Upper lobe of right lung (tissue), 1 donor: ENCODE results near the gene CAMKMT. TPM values are rescaled to one million over a fixed set of nuclear protein-coding genes. Genes with fewer than 3 reads are reported as not detected.

ENCODE experiments used
- ATAC-seq: fragments of 200-7000 bp; cut with Tn5 transposase; one replicate; pipeline ENCODE4 v1.9.1; 2020; ENCODE audit warnings: mild to moderate bottlenecking, moderate library complexity
- DNase-seq: peaks from one replicate; pipeline ENCODE4 v3.0.0-alpha.2; 2020
- H3K27ac ChIP-seq: fragments of 200-600 bp; one replicate; pipeline ENCODE4 v1.8.0; 2022
- H3K27me3 ChIP-seq: fragments of 200-600 bp; one replicate; pipeline ENCODE4 v1.8.0; 2022; ENCODE audit warnings: mild to moderate bottlenecking
- H3K36me3 ChIP-seq: fragments of 200-600 bp; one replicate; pipeline ENCODE4 v1.8.0; 2022
- H3K4me1 ChIP-seq: fragments of 200-600 bp; one replicate; pipeline ENCODE4 v1.8.0; 2022
- H3K4me3 ChIP-seq: fragments of 200-600 bp; one replicate; pipeline ENCODE4 v1.8.0; 2022; ENCODE audit warnings: mild to moderate bottlenecking
- H3K9me3 ChIP-seq: fragments of 200-600 bp; one replicate; pipeline ENCODE4 v1.8.0; 2022
- CTCF ChIP-seq: fragments of 200-600 bp; IDR thresholded peaks from one replicate; pipeline ENCODE4 v1.8.0; 2022; ENCODE audit warnings: antibody characterized with exemption
- intact Hi-C: fragments of 100-400 bp; cut with DNase I; formaldehyde crosslinking; loops from one replicate; pipeline ENCODE4 v1.11.0; 2022
- total RNA-seq: library from RNA; stranded (reverse); fragmentation: NEBNext Ultra II Directional; extraction: Animal tissue kit (Norgen Biotek cat#: 25700); gene quantifications from one replicate; pipeline ENCODE4 v1.2.1, GENCODE V29; 2021
- donor health status: DM: no; HTN: yes; CAD: no; lungs with severe emphysema.

CAMKMT gene
- total RNA-seq, 1 donor from 2014 or later = 10.5 TPM

GRCh38 chr2:44524347-44524926 is 162.7 kb downstream of the CAMKMT start:
- H3K9me3 ChIP-seq = peaks cover 12% of the 10 kb centered on the region
- no peaks in the 10 kb centered on the region for H3K27me3 ChIP-seq
- intact Hi-C loops = no loop called here
- H3K4me3 ChIP-seq = no peak overlapping the region
- no peak for ATAC-seq
- TF ChIP-seq CTCF = no peak
- H3K27ac ChIP-seq = no peak overlapping the region
- H3K36me3 ChIP-seq = no peaks in the 10 kb centered on the region
- H3K4me1 ChIP-seq = no peaks in the 10 kb centered on the region
- DNase-seq = no peak

DNA sequence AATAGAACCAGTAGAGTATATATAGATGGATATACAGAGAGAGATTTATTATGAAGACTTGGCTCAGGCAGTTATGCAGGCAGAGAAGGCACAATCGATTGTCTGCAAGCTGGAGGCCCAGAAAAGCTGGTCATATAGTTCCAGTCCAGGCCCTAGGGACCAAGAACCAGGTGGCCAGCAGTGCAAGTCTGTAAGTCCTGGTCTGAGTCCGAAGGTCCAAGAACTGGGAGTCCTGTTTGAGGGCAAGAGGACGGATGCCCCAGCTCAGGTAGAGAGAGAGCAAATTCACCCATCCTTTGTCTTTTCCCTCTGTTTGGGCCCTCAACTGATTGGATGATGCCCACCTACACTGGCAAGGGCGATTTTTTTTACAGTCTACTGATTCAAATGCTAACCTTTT is 164.6 kb downstream of the CAMKMT start:
- intact Hi-C loops = no loop called here
- H3K4me3 ChIP-seq = no peak overlapping the region
- H3K27ac ChIP-seq = no peak overlapping the region
- no peaks in the 10 kb centered on the region for H3K36me3 ChIP-seq
- DNase-seq (no peak), ATAC-seq (no peak)
- H3K27me3 ChIP-seq = no peaks in the 10 kb centered on the region
- no peaks in the 10 kb centered on the region for H3K4me1 ChIP-seq
- peaks cover 12% of the 10 kb centered on the region for H3K9me3 ChIP-seq
- no peak for TF ChIP-seq CTCF

GRCh38 chr2:44528595-44528994 is 166.8 kb downstream of the CAMKMT start:
- DNase-seq (no peak), ATAC-seq (no peak)
- H3K27me3 ChIP-seq = no peaks in the 10 kb centered on the region
- H3K4me3 ChIP-seq = no peak overlapping the region
- intact Hi-C loops = no loop called here
- TF ChIP-seq CTCF = no peak
- H3K4me1 ChIP-seq = no peaks in the 10 kb centered on the region
- H3K9me3 ChIP-seq = no peaks in the 10 kb centered on the region
- H3K36me3 ChIP-seq = no peaks in the 10 kb centered on the region
- no peak overlapping the region for H3K27ac ChIP-seq

GRCh38 chr2:44529448-44529847 is 167.7 kb downstream of the CAMKMT start:
- Histone ChIP-seq H3K9me3 (no peaks in the 10 kb centered on the region), H3K27ac (no peak overlapping the region), H3K4me1 (no peaks in the 10 kb centered on the region), H3K36me3 (no peaks in the 10 kb centered on the region), H3K4me3 (no peak overlapping the region), H3K27me3 (no peaks in the 10 kb centered on the region)
- TF ChIP-seq CTCF = no peak
- ATAC-seq = no peak
- no peak for DNase-seq
- intact Hi-C loops = no loop called here

GRCh38 chr2:44531289-44531688 is 169.5 kb downstream of the CAMKMT start:
- Histone ChIP-seq H3K4me3 (no peak overlapping the region), H3K36me3 (no peaks in the 10 kb centered on the region), H3K27me3 (no peaks in the 10 kb centered on the region), H3K27ac (no peak overlapping the region), H3K9me3 (no peaks in the 10 kb centered on the region), H3K4me1 (no peaks in the 10 kb centered on the region)
- intact Hi-C loops = no loop called here
- DNase-seq = no peak
- no peak for ATAC-seq
- TF ChIP-seq CTCF = no peak

GRCh38 chr2:44532031-44532430 is 170.3 kb downstream of the CAMKMT start:
- no peaks in the 10 kb centered on the region for H3K36me3 ChIP-seq
- no peak for ATAC-seq
- H3K27ac ChIP-seq = no peak overlapping the region
- no peaks in the 10 kb centered on the region for H3K27me3 ChIP-seq
- H3K9me3 ChIP-seq = no peaks in the 10 kb centered on the region
- DNase-seq = no peak
- no peak overlapping the region for H3K4me3 ChIP-seq
- intact Hi-C loops = no loop called here
- no peak for TF ChIP-seq CTCF
- H3K4me1 ChIP-seq = no peaks in the 10 kb centered on the region
